DOHH2 (cell line): ENCODE measurements around the gene TMEM44.

Experiments
- H3F3A ChIP-seq: fragments of 200-600 bp; sonication (generic), shearing (Covaris generic); 2 replicates; pipeline ENCODE4 v1.6.0; 2016; ENCODE audit warnings: antibody characterized with exemption, mild to moderate bottlenecking; ENCODE audit not compliant: control insufficient read depth, insufficient read depth
- H3K27ac ChIP-seq: fragments of 200-600 bp; sonication (generic); 2 replicates; pipeline ENCODE4 v1.5.1; 2014; ENCODE audit warnings: low read depth, mild to moderate bottlenecking, low read length, moderate library complexity
- H3K27me3 ChIP-seq: fragments of 200-600 bp; sonication (generic); 2 replicates; pipeline ENCODE4 v1.6.1; 2014; ENCODE audit warnings: mild to moderate bottlenecking, low read length, mixed read lengths; ENCODE audit not compliant: control insufficient read depth
- H3K36me3 ChIP-seq: fragments of 200-600 bp; sonication (generic); 2 replicates; pipeline ENCODE4 v1.6.1; 2014; ENCODE audit warnings: mild to moderate bottlenecking, low read length, moderate library complexity, mixed read lengths; ENCODE audit not compliant: control insufficient read depth
- H3K4me1 ChIP-seq: fragments of 200-600 bp; sonication (generic); 2 replicates; pipeline ENCODE4 v1.6.1; 2014; ENCODE audit warnings: mild to moderate bottlenecking, low read length, mixed read lengths; ENCODE audit not compliant: control insufficient read depth
- H3K4me2 ChIP-seq: fragments of 200-600 bp; sonication (generic); 2 replicates; pipeline ENCODE4 v1.6.0; 2014; ENCODE audit warnings: mild to moderate bottlenecking, low read length, moderate library complexity
- H3K4me3 ChIP-seq: fragments of 200-600 bp; sonication (generic); 2 replicates; pipeline ENCODE4 v1.5.1; 2014; ENCODE audit warnings: mild to moderate bottlenecking, low read length, mixed read lengths
- H3K79me2 ChIP-seq: fragments of 200-600 bp; sonication (generic); 2 replicates; pipeline ENCODE4 v1.6.1; 2014; ENCODE audit warnings: mild to moderate bottlenecking, low read length, mixed read lengths; ENCODE audit not compliant: control insufficient read depth
- H3K9me2 ChIP-seq: fragments of 200-600 bp; sonication (generic); replicated peaks from 2 replicates; pipeline ENCODE4 v1.6.1; 2014; ENCODE audit warnings: mild to moderate bottlenecking, low read length, mixed read lengths; ENCODE audit not compliant: control insufficient read depth
- H3K9me3 ChIP-seq: fragments of 200-600 bp; sonication (generic); 2 replicates; pipeline ENCODE4 v1.6.1; 2014; ENCODE audit warnings: antibody characterized with exemption, low read length, mixed read lengths; ENCODE audit not compliant: control insufficient read depth, insufficient read depth
- H4K20me1 ChIP-seq: fragments of 200-600 bp; sonication (generic); 2 replicates; pipeline ENCODE4 v1.6.0; 2014; ENCODE audit warnings: low read depth, mild to moderate bottlenecking, antibody characterized with exemption, low read length, moderate library complexity; ENCODE audit not compliant: control insufficient read depth, insufficient read depth
- CTCF ChIP-seq: fragments of 200-600 bp; sonication (generic); IDR thresholded peaks from one replicate; pipeline ENCODE4 v1.5.1; 2014; ENCODE audit warnings: antibody characterized with exemption, mild to moderate bottlenecking, low read depth, low read length; ENCODE audit not compliant: poor library complexity, severe bottlenecking
- EZH2phosphoT487 ChIP-seq: fragments of 200-600 bp; sonication (generic); IDR thresholded peaks from 2 replicates; pipeline ENCODE4 v1.6.1; 2017; ENCODE audit warnings: borderline replicate concordance, mild to moderate bottlenecking, antibody characterized with exemption, low read length, moderate library complexity, mixed read lengths

TMEM44 gene

GRCh38 chr3:194556086-194557056 lies 76.8 kb downstream of the TMEM44 start:
- TF ChIP-seq EZH2phosphoT487 (no peak), CTCF (no peak)
- Histone ChIP-seq H4K20me1 (no peaks in the 10 kb centered on the region), H3K4me1 (peaks cover 6% of the 10 kb centered on the region; the same call in 1 of the 2 replicates), H3K27ac (no peak overlapping the region), H3K4me3 (peak overlapping the region; percentile 40), H3K9me2 (no peaks in the 10 kb centered on the region), H3K79me2 (no peaks in the 10 kb centered on the region), H3K4me2 (peak overlapping the region; percentile 50), H3K27me3 (peaks cover 1% of the 10 kb centered on the region; the same call in 1 of the 2 replicates), H3F3A (no peaks in the 10 kb centered on the region), H3K36me3 (no peaks in the 10 kb centered on the region), H3K9me3 (no peaks in the 10 kb centered on the region)

GRCh38 chr3:194555175-194556062 lies 77.8 kb downstream of the TMEM44 start:
- H3K4me2 ChIP-seq = no peak overlapping the region

More at GRCh38 chr3:194555175-194556062, 77.8 kb downstream of the TMEM44 start:
- H4K20me1 ChIP-seq = no peaks in the 10 kb centered on the region
- no peak overlapping the region for H3K4me3 ChIP-seq
- no peak overlapping the region for H3K27ac ChIP-seq
- TF ChIP-seq EZH2phosphoT487 (no peak), CTCF (no peak)
- H3K36me3 ChIP-seq = no peaks in the 10 kb centered on the region
- H3K9me3 ChIP-seq = no peaks in the 10 kb centered on the region
- H3K79me2 ChIP-seq = no peaks in the 10 kb centered on the region
- H3F3A ChIP-seq = no peaks in the 10 kb centered on the region
- no peaks in the 10 kb centered on the region for H3K9me2 ChIP-seq
- no peaks in the 10 kb centered on the region for H3K27me3 ChIP-seq
- H3K4me1 ChIP-seq = peaks cover 6% of the 10 kb centered on the region; the same call in 1 of the 2 replicates
